Measurements from ENCODE around the gene BRME1. TPM values are rescaled to one million over a fixed set of nuclear protein-coding genes. Genes with fewer than 3 reads are reported as not detected.

BRME1 gene
- total RNA-seq, 1 experiment from 2014 or later = 1.7 TPM

DNA sequence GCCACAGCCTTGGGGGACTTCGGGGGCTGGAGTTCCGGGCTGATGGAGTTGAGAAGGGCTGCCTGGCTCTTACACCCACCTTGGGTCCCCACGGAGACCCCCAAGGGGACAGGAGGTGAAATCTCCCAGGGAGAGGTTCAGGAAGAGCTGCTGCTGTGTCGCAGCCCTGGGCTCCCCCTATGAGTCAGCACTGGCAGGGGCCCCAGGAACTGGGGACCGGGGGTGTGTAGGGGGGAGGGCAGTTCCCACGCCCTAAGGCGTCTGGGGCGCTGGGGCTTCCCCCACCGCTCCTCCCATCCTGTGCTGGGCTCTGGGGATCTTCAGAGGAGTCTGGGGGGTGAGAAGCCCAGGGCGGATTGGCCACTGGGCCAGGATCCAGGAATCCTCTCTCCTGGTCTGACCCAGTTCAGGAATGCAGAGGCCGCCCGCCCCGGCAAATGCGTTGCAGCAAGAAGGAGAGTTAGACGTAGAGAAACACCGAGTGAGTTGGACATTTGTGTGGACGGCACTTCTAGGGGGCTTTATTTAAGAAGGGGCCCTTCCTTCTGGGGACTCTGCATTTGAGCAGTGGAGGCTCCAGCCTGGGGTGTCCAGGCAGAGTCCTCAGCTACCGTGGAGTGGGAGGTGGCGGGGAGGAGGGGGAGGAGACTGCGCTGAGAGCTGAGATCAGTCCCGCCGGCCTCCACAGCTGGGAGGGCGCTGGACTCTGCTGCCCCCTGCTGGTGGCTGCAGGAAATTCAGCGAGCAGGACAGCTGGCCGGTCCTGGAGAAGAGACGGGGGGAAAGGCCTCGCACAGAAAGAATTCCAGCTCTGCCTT, 44.0 kb downstream of the BRME1 start:
- no TSS peak for BruUV-seq (replicated peaks)
- DNase-seq (ENCODE audit: low read depth, low spot score) (no peak), ATAC-seq (peak; percentile 79)
- no peaks in the 10 kb centered on the region for H3K27me3 ChIP-seq (ENCODE audit: insufficient read depth, low read length)
- no peak overlapping the region for H2AFZ ChIP-seq (ENCODE audit: low read depth, low read length, poor library complexity, severe bottlenecking)
- CTCF ChIA-PET = interaction anchor here (0.6 to 3.1 kb wide), 32 partner anchors 9 to 323 kb away, joined by 3 to 33 read pairs (median 5); partner anchors contain the start of genes ASF1B, C19orf53, NANOS3 and ZSWIM4
- intact Hi-C loops (cut with micrococcal nuclease) = loop anchor here (1.0 kb wide), 2 partner anchors 77 to 265 kb away; no protein-coding TSS in a partner anchor
- peak overlapping the region; percentile 73 for H3K9ac ChIP-seq (ENCODE audit: low read length)
- TF ChIP-seq TCF7L2 (IDR thresholded peaks at IDR 0.05; ENCODE audit: borderline replicate concordance, extremely low read depth, insufficient read depth, insufficient read length) = peak; percentile 70
- TF ChIP-seq CBX3 (IDR thresholded peaks at IDR 0.05; ENCODE audit: low read depth) = no peak
- peak; percentile 67 for TF ChIP-seq EGR1 (IDR thresholded peaks at IDR 0.05; ENCODE audit: low read depth)
- no peak for TF ChIP-seq SP1 (IDR thresholded peaks at IDR 0.05; ENCODE audit: low read depth)
- TF ChIP-seq, protein P1, sequence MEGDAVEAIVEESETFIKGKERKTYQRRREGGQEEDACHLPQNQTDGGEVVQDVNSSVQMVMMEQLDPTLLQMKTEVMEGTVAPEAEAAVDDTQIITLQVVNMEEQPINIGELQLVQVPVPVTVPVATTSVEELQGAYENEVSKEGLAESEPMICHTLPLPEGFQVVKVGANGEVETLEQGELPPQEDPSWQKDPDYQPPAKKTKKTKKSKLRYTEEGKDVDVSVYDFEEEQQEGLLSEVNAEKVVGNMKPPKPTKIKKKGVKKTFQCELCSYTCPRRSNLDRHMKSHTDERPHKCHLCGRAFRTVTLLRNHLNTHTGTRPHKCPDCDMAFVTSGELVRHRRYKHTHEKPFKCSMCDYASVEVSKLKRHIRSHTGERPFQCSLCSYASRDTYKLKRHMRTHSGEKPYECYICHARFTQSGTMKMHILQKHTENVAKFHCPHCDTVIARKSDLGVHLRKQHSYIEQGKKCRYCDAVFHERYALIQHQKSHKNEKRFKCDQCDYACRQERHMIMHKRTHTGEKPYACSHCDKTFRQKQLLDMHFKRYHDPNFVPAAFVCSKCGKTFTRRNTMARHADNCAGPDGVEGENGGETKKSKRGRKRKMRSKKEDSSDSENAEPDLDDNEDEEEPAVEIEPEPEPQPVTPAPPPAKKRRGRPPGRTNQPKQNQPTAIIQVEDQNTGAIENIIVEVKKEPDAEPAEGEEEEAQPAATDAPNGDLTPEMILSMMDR (IDR thresholded peaks at IDR 0.05 in 2 of 3, conservative IDR thresholded peaks at IDR 0.05 in 1 of 3; ENCODE audit: borderline replicate concordance in 1 of 3, insufficient read depth in 1 of 3, low read depth in 2 of 3, low read length in 2 of 3) = peak; percentile 82 to 92 (median 90)
- no peak for TF ChIP-seq ZNF274 (IDR thresholded peaks at IDR 0.05; ENCODE audit: low read depth, low read length)
- no peak for TF ChIP-seq ZFX (IDR thresholded peaks at IDR 0.05)
- TF ChIP-seq, protein P2, sequence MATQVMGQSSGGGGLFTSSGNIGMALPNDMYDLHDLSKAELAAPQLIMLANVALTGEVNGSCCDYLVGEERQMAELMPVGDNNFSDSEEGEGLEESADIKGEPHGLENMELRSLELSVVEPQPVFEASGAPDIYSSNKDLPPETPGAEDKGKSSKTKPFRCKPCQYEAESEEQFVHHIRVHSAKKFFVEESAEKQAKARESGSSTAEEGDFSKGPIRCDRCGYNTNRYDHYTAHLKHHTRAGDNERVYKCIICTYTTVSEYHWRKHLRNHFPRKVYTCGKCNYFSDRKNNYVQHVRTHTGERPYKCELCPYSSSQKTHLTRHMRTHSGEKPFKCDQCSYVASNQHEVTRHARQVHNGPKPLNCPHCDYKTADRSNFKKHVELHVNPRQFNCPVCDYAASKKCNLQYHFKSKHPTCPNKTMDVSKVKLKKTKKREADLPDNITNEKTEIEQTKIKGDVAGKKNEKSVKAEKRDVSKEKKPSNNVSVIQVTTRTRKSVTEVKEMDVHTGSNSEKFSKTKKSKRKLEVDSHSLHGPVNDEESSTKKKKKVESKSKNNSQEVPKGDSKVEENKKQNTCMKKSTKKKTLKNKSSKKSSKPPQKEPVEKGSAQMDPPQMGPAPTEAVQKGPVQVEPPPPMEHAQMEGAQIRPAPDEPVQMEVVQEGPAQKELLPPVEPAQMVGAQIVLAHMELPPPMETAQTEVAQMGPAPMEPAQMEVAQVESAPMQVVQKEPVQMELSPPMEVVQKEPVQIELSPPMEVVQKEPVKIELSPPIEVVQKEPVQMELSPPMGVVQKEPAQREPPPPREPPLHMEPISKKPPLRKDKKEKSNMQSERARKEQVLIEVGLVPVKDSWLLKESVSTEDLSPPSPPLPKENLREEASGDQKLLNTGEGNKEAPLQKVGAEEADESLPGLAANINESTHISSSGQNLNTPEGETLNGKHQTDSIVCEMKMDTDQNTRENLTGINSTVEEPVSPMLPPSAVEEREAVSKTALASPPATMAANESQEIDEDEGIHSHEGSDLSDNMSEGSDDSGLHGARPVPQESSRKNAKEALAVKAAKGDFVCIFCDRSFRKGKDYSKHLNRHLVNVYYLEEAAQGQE (IDR thresholded peaks at IDR 0.05; ENCODE audit: low read depth) = no peak
- no peak for TF ChIP-seq JUND (IDR thresholded peaks at IDR 0.05)
- TF ChIP-seq ELF1 (IDR thresholded peaks at IDR 0.05; ENCODE audit: borderline replicate concordance, low read depth) = no peak
- TF ChIP-seq POLR2A (IDR thresholded peaks at IDR 0.05; ENCODE audit: borderline replicate concordance, extremely low read depth, insufficient read depth, insufficient read length) = no peak
- TF ChIP-seq FOSL1 (IDR thresholded peaks at IDR 0.05; ENCODE audit: low read depth) = no peak
- peak; percentile 98 for TF ChIP-seq RAD21 (IDR thresholded peaks at IDR 0.05; ENCODE audit: low read depth)
- peak; percentile 40; the same call in 1 of the 2 replicates for TF ChIP-seq POLR2AphosphoS5 (IDR thresholded peaks at IDR 0.05; ENCODE audit: low read depth, low read length)
- no peak for TF ChIP-seq SIN3A (IDR thresholded peaks at IDR 0.05; ENCODE audit: low read depth)
- TF ChIP-seq, protein P3, sequence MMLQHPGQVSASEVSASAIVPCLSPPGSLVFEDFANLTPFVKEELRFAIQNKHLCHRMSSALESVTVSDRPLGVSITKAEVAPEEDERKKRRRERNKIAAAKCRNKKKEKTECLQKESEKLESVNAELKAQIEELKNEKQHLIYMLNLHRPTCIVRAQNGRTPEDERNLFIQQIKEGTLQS (IDR thresholded peaks at IDR 0.05) = no peak
- H3K79me2 ChIP-seq (ENCODE audit: insufficient read depth, low read length) = no peaks in the 10 kb centered on the region
- H3K9me3 ChIP-seq (ENCODE audit: control insufficient read depth in 1 of 2, insufficient read depth in 1 of 2, low read depth in 1 of 2, low read length in 2 of 2) = no peaks in the 10 kb centered on the region
- peaks cover 37 to 67% of the 10 kb centered on the region in 2 experiments for H3K4me1 ChIP-seq (ENCODE audit: control insufficient read depth in 1 of 2, insufficient read depth in 2 of 2, low read length in 2 of 2)
- RAD21 ChIA-PET (ENCODE audit: low non-redundant PET in 1 of 2, low total read pairs in 2 of 2, uncharacterized antibody in 2 of 2, unreplicated experiment in 2 of 2) = interaction anchor here (0.5 to 2.3 kb wide), 16 partner anchors 9 to 132 kb away, joined by 3 to 9 read pairs (median 3); no protein-coding TSS in a partner anchor
- H4K20me1 ChIP-seq (ENCODE audit: insufficient read depth) = no peaks in the 10 kb centered on the region
- peak overlapping the region; percentile 83 for H3K27ac ChIP-seq (ENCODE audit: low read depth, low read length)
- H3K9me2 ChIP-seq (ENCODE audit: insufficient read depth) = no peaks in the 10 kb centered on the region
- peak overlapping the region; percentile 83 for H3K4me2 ChIP-seq (ENCODE audit: low read length)
- H3K36me3 ChIP-seq (ENCODE audit: control insufficient read depth in 1 of 2, insufficient read depth in 2 of 2, low read length in 2 of 2) = no peaks in the 10 kb centered on the region
- POLR2A ChIA-PET = interaction anchor here (0.5 to 3.8 kb wide), 14 partner anchors 8 to 114 kb away, joined by 3 to 21 read pairs (median 4); partner anchors contain the start of gene ZSWIM4
- H3K4me3 ChIP-seq (replicated peaks in 1 of 2; ENCODE audit: low read depth in 1 of 2, low read length in 2 of 2) = peak overlapping the region; percentile 40 to 55
